HL-60/S4 (cell line): ENCODE measurements around the gene STK40.

Experiments
- in situ Hi-C: fragments of 300-500 bp; cut with MboI; formaldehyde crosslinking; loops from 2 replicates; pipeline ENCODE4 v1.14.3; 2022; ENCODE audit warnings: low sequenced_read_pairs

Gene STK40

DNA sequence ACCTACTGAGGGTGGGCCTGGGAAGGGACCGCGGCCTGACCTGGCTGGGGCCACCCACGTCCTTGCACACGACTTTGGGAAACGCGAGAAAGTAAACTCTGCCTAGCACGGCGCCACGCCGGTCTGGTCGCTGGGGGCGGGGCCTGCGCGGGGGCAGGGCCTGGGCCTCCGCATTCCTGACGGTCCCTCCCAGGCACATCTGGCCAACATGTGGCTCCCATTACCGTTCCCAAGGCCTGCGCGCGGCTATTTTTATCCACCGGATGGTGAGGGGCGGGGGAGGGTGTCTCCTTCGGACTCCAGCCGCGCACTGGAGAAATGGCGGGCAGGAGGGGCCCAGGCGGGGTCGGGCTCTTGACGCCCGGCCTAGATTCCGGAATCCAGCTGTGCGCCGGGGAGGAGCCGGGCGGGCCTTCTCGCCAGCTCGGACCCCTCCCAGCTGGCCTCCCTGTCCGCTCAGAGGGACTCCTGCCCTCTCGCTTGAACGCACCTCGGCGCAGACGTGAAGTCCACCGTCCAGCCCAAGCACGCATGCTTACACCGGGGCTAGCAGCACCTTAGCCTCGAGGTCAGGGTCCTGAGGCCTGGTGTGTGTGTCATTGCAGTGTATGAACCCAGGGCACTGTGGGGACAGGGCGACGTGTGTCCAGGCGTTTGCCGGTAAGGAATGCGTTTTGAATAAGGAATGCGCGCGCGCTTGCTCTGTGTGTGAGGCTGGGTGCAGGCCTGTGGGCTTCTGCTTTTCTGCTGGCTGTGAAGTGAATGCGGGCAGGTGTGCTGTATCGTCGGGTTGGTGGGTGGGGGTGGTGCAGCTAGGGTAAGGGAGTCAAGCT, 64.4 kb downstream of the STK40 start:
- in situ Hi-C loops, result no loop called here

DNA sequence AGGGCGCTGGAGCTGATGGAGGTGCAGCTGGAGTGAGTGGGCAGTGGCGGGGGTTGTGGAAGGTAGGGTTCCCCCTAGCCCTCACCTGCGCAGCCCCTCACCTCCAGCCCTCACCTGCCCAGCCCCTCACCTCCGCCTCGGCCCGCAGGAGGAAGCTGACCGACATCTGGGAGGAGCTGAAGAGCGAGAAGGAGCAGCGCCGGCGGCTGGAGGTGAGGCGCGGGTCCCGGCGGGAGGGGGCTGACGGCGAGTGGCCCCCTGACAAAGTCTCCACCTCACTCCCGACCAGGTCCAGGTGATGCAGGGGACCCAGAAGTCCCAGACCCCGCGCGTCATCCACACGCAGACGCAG, 65.0 kb downstream of the STK40 start:
- in situ Hi-C loops, result no loop called here

DNA sequence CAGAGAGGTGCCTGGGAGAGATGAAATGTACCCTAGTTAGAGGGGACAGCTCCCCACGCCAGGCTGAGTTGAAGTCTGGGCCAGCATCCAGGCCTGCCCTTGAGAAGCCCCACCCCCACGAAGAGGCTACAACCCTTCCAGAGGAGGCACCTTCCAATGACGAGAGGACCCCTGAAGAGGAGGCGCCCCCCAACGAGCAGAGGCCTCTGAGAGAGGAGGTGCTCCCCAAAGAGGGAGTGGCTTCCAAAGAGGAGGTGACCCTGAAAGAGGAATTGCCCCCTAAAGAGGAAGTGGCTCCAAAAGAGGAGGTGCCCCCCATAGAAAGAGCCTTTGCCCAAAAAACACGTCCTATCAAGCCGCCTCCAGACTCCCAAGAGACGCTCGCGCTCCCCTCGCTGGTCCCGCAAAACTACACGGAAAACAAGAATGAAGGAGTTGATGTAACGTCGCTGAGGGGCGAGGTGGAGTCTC, 65.4 kb downstream of the STK40 start:
- in situ Hi-C loops, result no loop called here

DNA sequence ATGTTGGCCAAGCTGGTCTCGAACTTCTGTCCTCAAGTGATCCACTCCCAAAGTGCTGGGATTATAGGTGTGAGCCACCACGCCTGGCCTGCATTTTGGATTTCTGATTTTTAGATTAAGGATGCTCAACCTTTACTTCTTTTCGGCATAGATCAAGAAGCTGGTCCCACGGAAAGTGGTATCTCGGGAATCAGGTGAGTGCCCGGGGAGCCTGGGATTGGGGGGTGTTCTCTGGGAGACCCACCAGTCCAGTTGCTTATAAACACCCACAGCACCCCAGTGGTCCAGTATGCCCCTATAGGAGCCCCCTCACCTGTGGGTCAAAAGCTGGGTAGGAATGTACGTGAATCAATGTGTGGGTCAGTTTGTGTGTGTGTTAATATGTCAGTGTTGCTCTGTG, 76.3 kb downstream of the STK40 start:
- in situ Hi-C loops, result no loop called here

DNA sequence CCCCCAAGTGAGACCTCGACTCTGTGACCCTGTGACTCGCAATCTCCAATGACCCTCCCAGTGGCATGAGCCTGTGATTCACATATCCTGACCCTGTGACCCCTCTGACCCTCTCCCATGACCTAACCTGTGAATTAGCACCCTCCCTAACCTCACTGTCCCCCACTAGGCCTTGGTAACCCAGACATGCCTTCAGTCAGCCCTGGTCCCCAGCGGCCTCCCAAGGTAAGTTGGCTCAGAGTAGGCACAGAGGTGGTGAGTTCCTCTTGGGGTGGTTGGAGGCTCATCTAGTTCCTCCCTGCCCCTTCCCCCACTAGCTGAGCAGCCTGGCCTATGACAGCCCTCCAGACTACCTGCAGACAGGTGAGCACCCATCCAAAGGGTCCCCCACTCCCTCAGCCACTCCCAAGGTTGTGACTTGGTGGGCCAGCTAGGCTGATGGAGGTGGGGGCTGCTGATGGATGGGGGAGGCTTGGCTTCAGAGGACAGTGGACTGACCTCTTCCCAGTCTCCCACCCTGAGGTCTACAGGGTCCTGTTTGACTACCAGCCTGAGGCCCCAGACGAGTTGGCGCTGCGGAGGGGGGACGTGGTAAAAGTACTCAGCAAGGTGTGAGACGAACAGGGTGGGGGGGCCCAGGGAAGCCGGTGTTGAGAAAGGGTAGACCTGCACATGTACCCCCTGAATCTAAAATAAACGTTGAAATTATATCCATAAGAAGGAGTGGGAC, 78.0 kb downstream of the STK40 start:
- in situ Hi-C loops, result no loop called here

DNA sequence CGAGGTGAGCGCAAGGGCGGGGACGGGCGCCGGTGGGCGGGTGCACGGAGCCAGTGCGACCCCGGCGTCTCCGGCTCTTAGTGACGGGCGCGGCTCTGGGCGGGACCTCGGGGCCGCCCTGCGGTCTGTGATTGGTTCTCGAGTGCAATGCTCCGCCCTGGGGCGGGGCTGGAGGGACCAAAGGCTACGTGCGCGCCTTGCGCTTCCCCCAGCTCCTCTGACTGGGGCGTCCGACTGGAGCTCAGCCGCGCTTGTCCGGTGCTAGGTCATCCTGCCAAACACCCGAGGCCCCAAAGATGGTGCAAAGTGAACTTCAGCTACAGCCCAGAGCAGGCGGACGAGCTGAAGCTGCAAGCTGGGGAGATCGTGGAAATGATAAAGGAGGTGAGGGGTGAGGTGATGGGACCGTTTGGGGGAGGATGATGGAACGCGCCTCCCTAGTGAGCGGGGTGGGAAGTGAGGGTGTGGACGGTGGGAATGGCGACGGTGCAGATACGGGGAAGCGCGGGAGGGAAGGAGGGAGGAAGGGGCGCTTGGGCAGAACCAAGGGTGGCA, 78.7 kb downstream of the STK40 start:
- in situ Hi-C loops, result no loop called here

DNA sequence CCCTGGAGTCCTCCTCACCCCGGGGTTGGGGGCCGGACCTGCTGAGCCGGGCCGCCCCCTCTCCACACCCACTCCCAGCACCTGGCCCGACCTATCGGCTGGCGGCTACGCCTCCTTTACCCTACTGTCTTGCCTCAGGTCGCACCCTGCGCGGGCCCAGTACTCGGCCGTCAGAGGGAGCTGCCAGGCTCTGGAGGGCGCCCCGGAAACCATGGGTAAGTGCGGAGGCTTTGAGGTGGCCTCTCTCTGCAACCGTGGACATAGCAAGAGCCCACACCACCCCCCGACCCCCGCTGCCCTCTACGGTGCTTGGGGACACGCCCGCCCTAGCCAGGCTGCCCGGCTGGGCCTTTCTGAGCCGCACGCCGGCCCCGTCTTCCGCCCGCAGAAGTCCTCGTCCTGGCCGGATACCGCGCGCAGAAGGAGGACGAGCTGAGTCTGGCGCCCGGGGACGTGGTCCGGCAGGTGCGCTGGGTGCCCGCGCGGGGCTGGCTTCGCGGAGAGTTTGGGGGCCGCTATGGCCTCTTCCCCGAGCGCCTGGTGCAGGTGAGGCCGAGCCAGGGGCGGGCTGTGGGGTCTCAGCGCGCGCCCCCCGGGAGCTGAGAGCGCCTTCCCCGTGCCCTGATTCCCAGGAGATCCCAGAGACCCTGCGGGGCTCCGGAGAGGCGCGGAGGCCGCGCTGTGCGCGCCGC, 79.4 kb downstream of the STK40 start, which contains the start of gene SH3D21:
TSS of gene SH3D21 (plus strand) at position 159 of the 692 bp plus-strand sequence. CDS start at position 212, 53 bp downstream.
- in situ Hi-C loops, result no loop called here

DNA sequence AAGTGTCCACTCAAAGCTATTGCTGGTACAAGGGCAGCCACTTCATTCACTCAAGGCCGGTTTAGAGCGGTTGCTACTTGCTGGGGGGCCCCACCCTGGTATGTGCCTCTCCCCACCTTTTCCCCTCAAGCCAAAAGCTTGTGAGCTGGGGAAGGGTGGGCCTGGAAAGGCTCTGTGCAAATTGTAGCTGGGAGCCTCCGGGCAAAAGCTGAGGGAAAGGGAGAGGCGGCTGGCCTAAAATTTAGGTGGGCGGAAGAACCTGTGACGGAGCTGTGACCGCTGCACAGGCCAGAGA, 79.9 kb downstream of the STK40 start:
- in situ Hi-C loops, result no loop called here

DNA sequence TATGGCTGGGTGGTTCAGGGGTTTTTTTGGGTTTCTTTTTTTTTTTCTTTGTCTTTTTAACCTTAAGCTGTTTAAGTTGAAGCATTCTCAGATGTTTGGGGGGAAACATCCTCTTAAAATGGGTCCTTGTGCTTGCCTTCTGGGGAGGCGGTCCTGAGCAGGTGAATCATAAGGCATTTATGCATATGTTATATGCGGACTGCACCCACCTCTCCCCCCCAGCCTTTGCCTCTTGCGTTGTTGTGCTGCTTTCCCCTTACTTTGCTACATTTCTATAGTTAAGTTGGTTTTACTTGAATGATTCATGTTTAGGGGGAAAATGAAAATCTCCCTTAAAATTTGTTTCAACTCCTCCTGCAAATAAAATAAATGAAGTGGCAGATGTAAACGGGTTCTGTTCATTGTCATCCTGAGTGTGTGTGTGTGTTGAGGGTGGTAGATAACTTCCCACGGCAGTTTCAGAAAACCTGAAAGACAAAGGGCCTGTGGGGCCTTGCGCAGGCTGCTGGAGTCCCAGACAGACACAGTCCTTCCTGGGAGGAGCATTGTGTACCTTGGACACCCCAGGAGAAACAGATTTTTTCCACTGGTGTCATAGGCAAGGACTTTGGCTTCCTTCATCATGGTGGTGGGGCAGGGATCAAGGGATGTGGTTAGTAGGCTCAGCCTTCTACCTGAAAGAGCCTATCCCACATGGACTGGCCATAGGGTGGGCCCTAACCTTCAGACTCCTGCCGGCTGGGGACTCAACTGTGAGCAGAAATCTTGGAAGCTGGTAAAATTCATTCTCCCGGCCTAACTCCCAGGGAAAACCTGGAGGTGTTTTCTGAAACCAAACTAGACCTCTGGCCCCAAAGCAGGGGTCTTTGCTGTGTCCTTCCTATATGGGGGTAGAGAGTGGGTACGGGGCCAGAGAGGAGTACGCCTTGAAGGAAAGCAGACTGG, 80.5 kb downstream of the STK40 start:
- in situ Hi-C loops, result no loop called here

DNA sequence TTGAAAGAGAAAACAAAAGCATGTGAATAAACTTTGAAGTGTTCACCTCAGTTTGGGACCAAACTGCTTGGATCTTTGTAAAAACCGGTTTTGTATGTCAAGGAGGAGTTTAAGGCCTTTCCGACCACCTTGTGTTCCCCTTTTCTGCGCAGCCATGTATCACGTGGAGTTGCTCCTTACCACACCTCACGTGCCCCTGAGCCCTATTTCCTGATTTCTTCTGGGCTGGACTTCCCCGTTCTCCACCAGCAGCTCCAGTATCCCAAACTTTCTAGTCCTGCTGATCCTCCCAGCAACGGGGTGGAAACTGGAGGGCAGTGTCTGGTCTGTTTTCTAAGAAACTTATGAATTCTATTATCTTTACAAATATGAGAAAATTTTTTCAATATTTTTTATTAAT, 81.2 kb downstream of the STK40 start:
- in situ Hi-C loops, result no loop called here

DNA sequence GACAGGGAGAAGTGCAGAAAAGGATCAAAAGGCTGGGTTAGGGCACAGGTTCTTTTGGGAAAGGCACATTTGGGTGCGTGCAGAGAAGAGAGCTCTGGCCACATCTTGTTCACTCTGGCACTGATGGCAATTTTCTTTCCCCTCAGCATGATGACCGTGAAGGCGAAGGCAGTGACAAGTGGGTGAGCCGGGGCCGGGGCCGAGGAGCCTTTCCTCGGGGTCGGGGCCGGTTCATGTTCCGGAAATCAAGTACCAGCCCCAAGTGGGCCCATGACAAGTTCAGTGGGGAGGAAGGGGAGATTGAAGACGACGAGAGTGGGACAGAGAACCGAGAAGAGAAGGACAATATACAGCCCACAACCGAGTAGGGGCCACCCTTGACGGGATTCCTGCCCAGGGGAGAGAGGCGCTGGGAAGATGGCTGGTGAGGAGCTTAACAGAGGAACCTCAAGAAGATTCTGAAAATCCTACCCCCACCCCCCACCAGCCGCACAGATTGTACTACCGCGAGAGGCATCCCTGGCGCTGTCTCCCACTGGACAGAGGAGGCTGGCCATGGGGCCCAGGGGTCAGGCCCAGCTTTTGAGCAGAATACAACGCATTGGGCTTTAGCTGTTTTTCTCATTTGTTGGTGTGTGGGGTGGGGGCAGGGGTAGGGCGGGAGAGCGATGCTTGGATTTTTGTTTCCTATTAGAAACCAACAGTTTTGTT, 81.9 kb downstream of the STK40 start:
- in situ Hi-C loops, result no loop called here

DNA sequence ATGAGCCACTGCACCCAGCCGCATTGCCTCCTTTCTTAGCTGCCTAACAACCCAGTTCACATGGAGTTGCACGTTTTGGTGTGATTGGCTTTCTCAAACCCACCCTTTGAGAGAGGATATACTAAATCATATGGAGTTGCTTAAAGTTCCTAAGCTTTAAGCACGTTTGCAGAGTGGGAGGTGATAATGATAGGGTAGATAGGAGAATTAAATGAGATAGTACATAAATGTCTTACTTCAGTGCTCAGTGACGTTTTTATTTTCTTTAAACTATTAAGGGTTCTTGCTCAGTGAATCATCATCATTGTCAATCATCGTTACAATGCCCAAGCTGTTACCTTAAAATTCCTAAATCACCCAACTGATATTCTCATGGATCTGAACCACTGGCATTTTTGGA, 82.5 kb downstream of the STK40 start:
- in situ Hi-C loops, result no loop called here

DNA sequence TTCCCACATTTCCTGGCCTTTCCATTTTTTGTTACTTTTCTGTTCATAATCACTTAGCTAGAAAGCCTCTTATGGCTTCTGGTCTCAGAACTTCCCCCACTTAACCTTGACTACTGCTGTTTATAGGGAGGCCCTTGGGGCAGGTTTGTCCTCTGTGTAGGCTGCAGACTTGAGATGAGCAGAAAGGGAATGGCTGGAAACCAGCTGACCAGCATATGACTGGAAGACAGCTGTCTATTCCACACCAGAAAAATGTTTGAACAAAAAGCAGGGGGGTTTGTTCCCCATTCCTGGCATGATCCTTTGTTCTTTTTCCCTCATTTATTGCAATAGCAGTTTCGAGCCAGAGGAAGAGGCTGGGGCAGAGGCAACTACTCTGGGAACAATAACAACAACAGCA, 84.5 kb downstream of the STK40 start:
- in situ Hi-C loops, result no loop called here

DNA sequence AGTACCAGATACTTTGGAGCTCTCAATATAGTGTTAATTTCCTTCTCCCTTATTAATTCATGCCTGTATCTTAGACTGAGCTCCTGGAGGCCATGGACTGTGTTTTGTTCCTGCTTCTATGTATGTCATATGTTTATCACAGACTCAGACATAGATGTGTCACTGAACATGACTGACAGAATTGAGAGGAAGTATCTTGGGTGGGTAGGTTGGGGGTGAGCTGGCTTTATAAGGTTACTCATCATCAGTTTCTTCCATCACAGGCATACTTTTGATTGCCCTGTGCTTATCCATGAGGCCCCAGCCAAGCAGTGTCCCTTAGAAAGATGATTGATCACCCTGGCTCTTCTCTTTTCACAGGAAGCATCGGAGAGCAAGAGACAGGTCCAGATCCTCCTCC, 85.2 kb downstream of the STK40 start:
- in situ Hi-C loops, result no loop called here

DNA sequence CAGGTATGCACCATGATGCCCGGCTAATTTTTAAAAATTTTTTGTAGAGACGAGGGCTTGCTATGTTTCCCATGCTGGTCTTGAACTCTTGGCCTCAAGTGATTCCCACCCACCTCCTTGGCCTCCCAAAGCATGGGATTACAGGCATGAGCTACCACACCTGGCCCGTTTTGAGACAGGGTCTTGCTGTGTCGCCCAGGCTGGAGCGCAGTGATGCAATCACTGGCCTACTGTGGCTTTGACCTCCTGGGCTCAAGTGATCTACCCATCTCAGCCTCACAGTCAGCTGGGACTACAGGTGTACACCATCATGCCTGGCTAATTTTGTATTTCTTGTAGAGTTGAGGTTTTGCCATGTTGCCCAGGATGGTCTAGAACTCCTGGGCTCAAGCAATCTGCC, 87.1 kb downstream of the STK40 start:
- in situ Hi-C loops, result no loop called here

DNA sequence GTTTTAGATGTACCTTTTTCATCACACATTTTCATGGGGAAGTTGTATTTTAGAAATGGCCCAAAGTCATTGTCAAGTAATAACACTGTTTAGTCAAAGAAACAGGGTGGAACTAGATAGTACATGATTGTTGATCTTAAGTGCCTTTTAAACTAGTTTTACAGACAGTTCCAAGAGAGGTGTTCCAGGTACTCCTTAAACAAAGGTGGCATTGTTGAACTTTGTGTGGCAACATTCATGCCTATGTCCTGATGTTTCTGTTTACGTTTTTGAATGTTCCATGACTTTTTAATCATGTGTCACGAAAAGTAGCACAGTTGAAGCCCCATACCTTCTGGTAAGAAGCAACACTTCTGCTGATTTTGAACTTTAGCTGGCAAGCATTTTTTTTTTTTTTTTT, 88.7 kb downstream of the STK40 start:
- in situ Hi-C loops, result no loop called here

DNA sequence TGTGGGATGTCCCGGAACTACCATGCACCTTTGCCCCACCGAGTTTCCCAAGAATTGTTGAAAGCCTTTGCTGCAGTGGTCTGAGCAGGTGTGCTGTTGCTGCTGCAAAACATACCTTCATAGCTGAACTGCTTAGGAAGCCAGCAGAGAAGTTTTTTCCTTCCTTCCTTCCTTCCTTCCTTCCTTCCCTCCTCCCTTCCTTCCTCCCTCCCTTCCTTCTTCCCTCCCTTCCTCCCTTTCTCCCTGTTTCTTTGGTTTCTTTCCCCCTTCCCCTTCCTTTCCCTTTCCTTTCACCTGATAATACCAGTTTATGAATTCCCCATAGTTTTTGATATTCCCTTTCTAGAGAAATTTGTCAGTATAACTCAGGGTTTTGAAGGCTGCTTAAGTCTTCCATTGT, 90.3 kb downstream of the STK40 start:
- in situ Hi-C loops, result no loop called here
